GM18519 (cell line): ENCODE data around the gene MYO3B.

Source experiments
- ATAC-seq: cut with Tn5 transposase; IDR thresholded peaks from one replicate; pipeline ENCODE4 v1.9.1; 2021; ENCODE audit warnings: mild to moderate bottlenecking, moderate library complexity; ENCODE audit not compliant: unreplicated experiment, low FRiP score

MYO3B gene

GRCh38 chr2:170362313-170362870 lies 184.4 kb downstream of the MYO3B start:
- no peak for ATAC-seq

- ATAC-seq, result no peak
Observed at GRCh38 chr2:170362871-170363631, 185.1 kb downstream of the MYO3B start.

- ATAC-seq, result no peak
Observed at GRCh38 chr2:170365003-170365402, 187.1 kb downstream of the MYO3B start.

- no peak for ATAC-seq
Observed at GRCh38 chr2:170365686-170366085, 187.7 kb downstream of the MYO3B start.

GRCh38 chr2:170368370-170368769 lies 190.4 kb downstream of the MYO3B start:
- ATAC-seq, result no peak

- ATAC-seq, result no peak
Observed at GRCh38 chr2:170369228-170369627, 191.3 kb downstream of the MYO3B start.

- no peak for ATAC-seq
Observed at GRCh38 chr2:170369894-170370293, 191.9 kb downstream of the MYO3B start.

- no peak for ATAC-seq
Observed at GRCh38 chr2:170371231-170371998, 193.5 kb downstream of the MYO3B start.

- ATAC-seq, result no peak
Observed at GRCh38 chr2:170375192-170375591, 197.2 kb downstream of the MYO3B start.

- no peak for ATAC-seq
Observed at GRCh38 chr2:170377500-170378207, 199.7 kb downstream of the MYO3B start.

GRCh38 chr2:170380267-170380666 lies 202.3 kb downstream of the MYO3B start:
- no peak for ATAC-seq

GRCh38 chr2:170381678-170382077 lies 203.7 kb downstream of the MYO3B start:
- ATAC-seq, result no peak

- ATAC-seq, result no peak
Observed at GRCh38 chr2:170386554-170386953, 208.6 kb downstream of the MYO3B start.

- no peak for ATAC-seq
Observed at GRCh38 chr2:170391018-170391417, 213.1 kb downstream of the MYO3B start.

GRCh38 chr2:170391697-170392096 lies 213.8 kb downstream of the MYO3B start:
- ATAC-seq, result no peak

- ATAC-seq, result no peak
Observed at GRCh38 chr2:170393861-170394498, 216.0 kb downstream of the MYO3B start.

- ATAC-seq, result no peak
Observed at GRCh38 chr2:170394641-170395387, 216.9 kb downstream of the MYO3B start.

- no peak for ATAC-seq
Observed at GRCh38 chr2:170396799-170397459, 219.0 kb downstream of the MYO3B start.

- ATAC-seq, result no peak
Observed at GRCh38 chr2:170401187-170401586, 223.2 kb downstream of the MYO3B start.
